ENCODE measurements around the gene ITIH2. TPM values are rescaled to one million over a fixed set of nuclear protein-coding genes. Genes with fewer than 3 reads are reported as not detected.
A peak's percentile ranks its signal among the peaks of the same experiment; 100 is the strongest.

The ITIH2 gene
- total RNA-seq, 1 donor from 2014 or later = 3.4 TPM

DNA sequence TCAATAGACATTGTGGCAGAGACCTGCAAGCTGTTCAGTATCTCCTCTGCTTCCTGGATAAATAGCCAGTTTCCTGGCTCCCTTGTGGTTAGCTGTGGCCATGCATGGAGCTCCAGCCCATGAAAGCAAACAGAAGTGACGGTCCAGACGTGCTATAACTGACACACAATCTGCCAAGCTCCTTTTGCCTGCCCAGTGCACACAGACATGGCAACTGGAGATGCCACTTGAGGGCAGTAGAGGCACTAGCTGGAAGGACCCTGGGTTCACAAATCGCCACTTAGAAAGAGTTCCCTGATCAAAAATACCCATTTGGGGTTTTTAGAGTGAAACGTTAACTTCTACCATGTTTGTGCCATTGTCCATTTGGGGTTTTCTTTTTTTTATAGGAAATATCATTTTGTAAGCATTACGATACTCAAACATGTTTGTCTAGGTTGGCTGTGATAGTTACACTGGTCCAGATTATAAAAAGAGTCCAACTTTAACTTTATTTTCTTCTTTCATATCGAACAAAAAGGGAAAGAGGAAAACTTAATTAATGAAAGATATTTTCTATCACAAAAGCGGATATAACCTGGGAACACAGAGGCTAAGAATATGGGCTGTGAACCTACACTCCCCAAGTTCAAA is 53.4 kb downstream of the ITIH2 start:
- no peaks in the 10 kb centered on the region for H3K9me3 Mint-ChIP-seq
- no peak overlapping the region for H3K4me3 Mint-ChIP-seq
- no peak overlapping the region for H3K27ac Mint-ChIP-seq
- no peaks in the 10 kb centered on the region for H3K4me1 Mint-ChIP-seq (ENCODE audit: unreplicated experiment)
- H3K36me3 Mint-ChIP-seq = peaks cover 47% of the 10 kb centered on the region
- DNase-seq (ENCODE audit: extremely low spot score, unreplicated experiment) = no peak
- no peaks in the 10 kb centered on the region for H3K27me3 Mint-ChIP-seq
- TF ChIP-seq, protein P1, sequence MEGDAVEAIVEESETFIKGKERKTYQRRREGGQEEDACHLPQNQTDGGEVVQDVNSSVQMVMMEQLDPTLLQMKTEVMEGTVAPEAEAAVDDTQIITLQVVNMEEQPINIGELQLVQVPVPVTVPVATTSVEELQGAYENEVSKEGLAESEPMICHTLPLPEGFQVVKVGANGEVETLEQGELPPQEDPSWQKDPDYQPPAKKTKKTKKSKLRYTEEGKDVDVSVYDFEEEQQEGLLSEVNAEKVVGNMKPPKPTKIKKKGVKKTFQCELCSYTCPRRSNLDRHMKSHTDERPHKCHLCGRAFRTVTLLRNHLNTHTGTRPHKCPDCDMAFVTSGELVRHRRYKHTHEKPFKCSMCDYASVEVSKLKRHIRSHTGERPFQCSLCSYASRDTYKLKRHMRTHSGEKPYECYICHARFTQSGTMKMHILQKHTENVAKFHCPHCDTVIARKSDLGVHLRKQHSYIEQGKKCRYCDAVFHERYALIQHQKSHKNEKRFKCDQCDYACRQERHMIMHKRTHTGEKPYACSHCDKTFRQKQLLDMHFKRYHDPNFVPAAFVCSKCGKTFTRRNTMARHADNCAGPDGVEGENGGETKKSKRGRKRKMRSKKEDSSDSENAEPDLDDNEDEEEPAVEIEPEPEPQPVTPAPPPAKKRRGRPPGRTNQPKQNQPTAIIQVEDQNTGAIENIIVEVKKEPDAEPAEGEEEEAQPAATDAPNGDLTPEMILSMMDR (conservative IDR thresholded peaks at IDR 0.05) = peak; percentile 52

DNA sequence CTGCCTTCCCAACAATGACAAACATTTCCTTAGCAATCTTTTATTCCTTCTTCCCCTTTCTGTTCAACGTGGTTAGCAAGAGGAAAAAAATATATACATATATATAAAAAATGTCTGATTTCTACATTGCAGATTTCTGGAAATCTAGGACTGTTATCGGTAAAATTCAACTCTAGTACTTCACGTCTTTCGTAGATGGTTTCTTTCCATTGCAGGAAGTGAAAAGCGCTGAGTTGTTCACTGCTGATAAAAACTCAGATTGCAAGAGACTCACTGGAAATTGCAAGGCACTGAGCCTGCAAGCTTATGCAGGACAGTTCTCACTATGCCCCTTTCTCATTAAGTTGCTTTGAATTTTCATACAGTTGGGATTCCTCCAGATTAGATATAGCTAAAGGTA is 60.8 kb downstream of the ITIH2 start:
- TF ChIP-seq, protein P1 (conservative IDR thresholded peaks at IDR 0.05) = no peak
- no peak for DNase-seq (ENCODE audit: extremely low spot score, unreplicated experiment)
- Mint-ChIP-seq H3K4me3 (no peak overlapping the region), H3K27ac (no peak overlapping the region), H3K36me3 (peaks cover 31% of the 10 kb centered on the region), H3K4me1 (ENCODE audit: unreplicated experiment) (no peaks in the 10 kb centered on the region), H3K9me3 (no peaks in the 10 kb centered on the region), H3K27me3 (no peaks in the 10 kb centered on the region)

DNA sequence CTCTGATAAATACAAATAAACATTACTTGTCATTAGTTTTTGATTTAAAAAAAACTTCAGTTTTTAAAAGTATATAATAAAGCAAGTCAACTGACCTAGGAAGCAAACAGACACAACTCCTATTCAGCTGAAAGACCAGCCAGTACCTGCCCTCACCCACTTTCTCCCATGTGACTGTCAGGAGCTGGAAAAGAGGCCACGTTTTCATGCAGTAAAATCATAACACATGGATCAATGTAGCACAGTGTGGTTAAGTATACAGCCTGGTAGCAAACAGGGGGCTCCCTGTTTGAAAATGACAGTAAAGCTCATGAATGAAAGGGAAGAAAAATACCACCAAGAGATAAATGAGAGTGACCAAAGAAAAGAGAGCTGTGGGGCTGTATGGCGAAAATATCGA is 63.1 kb downstream of the ITIH2 start:
- Mint-ChIP-seq H3K4me1 (ENCODE audit: unreplicated experiment) (no peaks in the 10 kb centered on the region), H3K4me3 (no peak overlapping the region), H3K36me3 (peaks cover 29% of the 10 kb centered on the region), H3K9me3 (no peaks in the 10 kb centered on the region), H3K27ac (no peak overlapping the region), H3K27me3 (no peaks in the 10 kb centered on the region)
- TF ChIP-seq, protein P1 (conservative IDR thresholded peaks at IDR 0.05) = no peak
- no peak for DNase-seq (ENCODE audit: extremely low spot score, unreplicated experiment)

DNA sequence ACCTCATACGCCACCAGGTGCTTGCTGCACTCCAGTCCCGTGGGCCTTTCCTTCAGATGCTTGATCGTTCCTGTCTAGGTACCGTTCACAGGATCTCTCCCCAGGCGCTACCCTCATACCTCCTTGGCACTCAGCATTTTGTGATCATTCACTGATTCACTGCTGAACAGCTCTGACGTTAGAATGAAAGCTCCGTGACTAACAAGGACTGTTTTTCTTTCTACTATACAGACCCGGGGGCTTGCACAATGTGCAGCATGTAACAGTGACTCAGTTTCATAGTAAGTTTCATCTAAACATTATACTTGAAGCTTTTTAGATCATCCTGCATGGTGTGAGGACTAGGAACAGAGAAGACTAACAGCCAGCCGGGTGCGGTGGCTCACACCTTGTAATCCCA is 64.1 kb downstream of the ITIH2 start:
- DNase-seq (ENCODE audit: extremely low spot score, unreplicated experiment) = no peak
- Mint-ChIP-seq H3K4me1 (ENCODE audit: unreplicated experiment) (no peaks in the 10 kb centered on the region), H3K36me3 (peaks cover 27% of the 10 kb centered on the region), H3K27me3 (no peaks in the 10 kb centered on the region), H3K4me3 (no peak overlapping the region), H3K9me3 (no peaks in the 10 kb centered on the region), H3K27ac (no peak overlapping the region)
- TF ChIP-seq, protein P1 (conservative IDR thresholded peaks at IDR 0.05) = no peak

DNA sequence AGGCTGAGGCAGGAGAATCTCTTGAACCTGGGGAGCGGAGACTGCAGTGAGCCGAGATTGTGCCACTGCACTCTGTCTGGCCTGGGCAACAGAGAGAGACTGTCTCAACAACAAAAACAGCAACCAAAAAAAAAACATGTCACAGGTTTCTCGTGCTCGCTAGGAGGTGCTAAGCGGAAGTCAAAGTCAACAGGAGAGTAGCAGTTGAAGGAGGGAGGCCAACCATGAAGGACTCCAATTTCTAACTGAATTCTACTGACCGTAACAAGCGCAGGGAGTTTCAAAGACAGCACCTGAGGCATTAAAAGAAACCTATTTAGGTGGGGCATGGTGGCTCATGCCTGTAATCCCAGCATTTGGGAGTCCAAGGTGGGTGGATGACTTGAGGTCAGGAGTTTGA is 65.3 kb downstream of the ITIH2 start:
- TF ChIP-seq, protein P1 (conservative IDR thresholded peaks at IDR 0.05) = no peak
- Mint-ChIP-seq H3K4me1 (ENCODE audit: unreplicated experiment) (no peaks in the 10 kb centered on the region), H3K9me3 (no peaks in the 10 kb centered on the region), H3K27me3 (no peaks in the 10 kb centered on the region), H3K27ac (no peak overlapping the region), H3K36me3 (peaks cover 21% of the 10 kb centered on the region), H3K4me3 (no peak overlapping the region)
- no peak for DNase-seq (ENCODE audit: extremely low spot score, unreplicated experiment)

Data from type B pancreatic cell (in vitro differentiated cells).